Dendritic cell treated with granulocyte-macrophage colony-stimulating factor and Interleukin-4, amounts not matched to agents 40 ng/mL and 50 ng/mL, for 4 days (primary cell): ENCODE measurements around the gene CLRN3.

ENCODE experiments used
- H3K27ac Mint-ChIP-seq: one replicate; pipeline ENCODE4 v1.8.0; 2022; ENCODE audit warnings: mild to moderate bottlenecking, mixed read lengths
- H3K27me3 Mint-ChIP-seq: one replicate; pipeline ENCODE4 v1.8.0; 2022; ENCODE audit warnings: mild to moderate bottlenecking, mixed read lengths
- H3K36me3 Mint-ChIP-seq: one replicate; pipeline ENCODE4 v1.8.0; 2022; ENCODE audit warnings: low read depth, mixed read lengths
- H3K4me1 Mint-ChIP-seq: one replicate; pipeline ENCODE4 v1.8.0; 2022; ENCODE audit warnings: low read depth, mixed read lengths
- H3K4me3 Mint-ChIP-seq: one replicate; pipeline ENCODE4 v1.8.0; 2022; ENCODE audit warnings: mild to moderate bottlenecking, moderate library complexity, mixed read lengths
- H3K9me3 Mint-ChIP-seq: one replicate; pipeline ENCODE4 v1.8.0; 2022; ENCODE audit warnings: mixed read lengths
- intact Hi-C: fragments of 100-400 bp; cut with micrococcal nuclease; formaldehyde crosslinking; loops from one replicate; pipeline ENCODE4 v1.15.0; 2022

The CLRN3 gene

DNA sequence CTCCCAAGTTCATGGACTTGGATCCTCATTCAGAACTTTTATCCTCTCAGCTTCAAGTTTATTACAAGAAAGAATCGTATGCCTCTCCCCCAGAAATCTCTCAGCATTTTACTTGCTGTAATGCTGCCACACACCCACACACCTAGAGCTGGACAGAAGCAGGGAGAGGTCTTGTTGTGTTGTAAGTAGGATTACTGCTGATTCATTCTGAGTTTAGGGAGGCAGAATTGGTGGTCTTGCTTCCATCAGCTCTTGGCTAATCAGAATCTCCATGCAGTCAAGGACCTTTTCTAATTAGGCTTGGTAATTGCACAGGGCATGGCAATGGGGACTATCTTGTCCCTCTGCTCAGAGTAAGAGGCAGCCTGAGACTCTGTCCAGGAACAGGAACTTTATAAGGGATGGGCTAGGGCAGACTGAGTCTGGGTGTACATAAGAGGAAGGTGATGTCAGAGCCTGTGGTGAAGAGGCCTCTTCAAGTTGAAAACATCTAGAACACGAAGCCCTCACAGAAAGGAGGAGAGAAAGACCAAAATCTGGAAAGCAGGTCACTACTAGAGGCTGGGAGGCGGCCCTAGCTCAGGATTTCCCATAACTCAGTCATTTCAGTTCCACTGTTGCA is 7.1 kb upstream of the CLRN3 start:
- H3K27me3 Mint-ChIP-seq, result no peaks in the 10 kb centered on the region
- peaks cover 20% of the 10 kb centered on the region for H3K4me1 Mint-ChIP-seq
- H3K36me3 Mint-ChIP-seq, result no peaks in the 10 kb centered on the region
- no peak overlapping the region for H3K4me3 Mint-ChIP-seq
- no peaks in the 10 kb centered on the region for H3K9me3 Mint-ChIP-seq
- peak overlapping the region; percentile 58 for H3K27ac Mint-ChIP-seq
- intact Hi-C loops, result no loop called here

- H3K4me3 Mint-ChIP-seq, result no peak overlapping the region
- no peaks in the 10 kb centered on the region for H3K27me3 Mint-ChIP-seq
- no peaks in the 10 kb centered on the region for H3K36me3 Mint-ChIP-seq
- no peaks in the 10 kb centered on the region for H3K9me3 Mint-ChIP-seq
- H3K4me1 Mint-ChIP-seq, result peaks cover 20% of the 10 kb centered on the region
- no peak overlapping the region for H3K27ac Mint-ChIP-seq
- intact Hi-C loops, result no loop called here
These were observed 4.4 kb upstream of the CLRN3 start for GRCh38 chr10:127897177-127897576.

- H3K9me3 Mint-ChIP-seq, result no peaks in the 10 kb centered on the region
- H3K27ac Mint-ChIP-seq, result no peak overlapping the region
- no peak overlapping the region for H3K4me3 Mint-ChIP-seq
- intact Hi-C loops, result no loop called here
- no peaks in the 10 kb centered on the region for H3K36me3 Mint-ChIP-seq
- H3K27me3 Mint-ChIP-seq, result no peaks in the 10 kb centered on the region
- H3K4me1 Mint-ChIP-seq, result peaks cover 20% of the 10 kb centered on the region
These were observed 3.8 kb upstream of the CLRN3 start for GRCh38 chr10:127896590-127896989.

GRCh38 chr10:127894146-127894545 is 1.4 kb upstream of the CLRN3 start:
- no peak overlapping the region for H3K4me3 Mint-ChIP-seq
- H3K36me3 Mint-ChIP-seq, result no peaks in the 10 kb centered on the region
- H3K4me1 Mint-ChIP-seq, result peaks cover 26% of the 10 kb centered on the region
- no peaks in the 10 kb centered on the region for H3K27me3 Mint-ChIP-seq
- H3K9me3 Mint-ChIP-seq, result no peaks in the 10 kb centered on the region
- no peak overlapping the region for H3K27ac Mint-ChIP-seq
- intact Hi-C loops, result no loop called here

DNA sequence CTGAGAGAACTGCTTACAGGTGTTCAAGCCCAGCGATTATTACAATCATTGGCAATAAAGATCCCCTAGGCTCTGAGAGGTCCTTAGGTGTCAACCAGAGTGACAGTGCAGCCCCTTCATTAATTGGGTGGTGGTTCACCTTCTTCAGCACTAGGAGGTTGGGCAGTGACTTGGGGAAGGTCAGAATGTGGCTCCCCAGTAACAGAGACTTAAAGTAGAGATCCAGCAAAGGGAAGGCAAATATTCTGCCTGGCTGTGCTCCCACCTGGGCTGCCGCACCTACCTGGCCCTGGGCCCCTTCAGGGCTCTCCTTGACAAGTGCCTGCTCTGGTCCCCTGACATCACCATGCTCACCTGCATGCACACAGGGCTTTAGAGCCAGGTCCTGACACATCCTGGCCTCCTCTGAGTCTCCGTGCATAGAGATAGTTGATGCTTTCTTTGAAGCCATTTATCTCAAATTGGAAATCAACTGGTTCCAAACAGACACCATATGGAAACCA is 1.9 kb downstream of the CLRN3 start:
- intact Hi-C loops, result no loop called here
- no peak overlapping the region for H3K27ac Mint-ChIP-seq
- H3K27me3 Mint-ChIP-seq, result no peaks in the 10 kb centered on the region
- peaks cover 51% of the 10 kb centered on the region for H3K4me1 Mint-ChIP-seq
- H3K9me3 Mint-ChIP-seq, result no peaks in the 10 kb centered on the region
- no peaks in the 10 kb centered on the region for H3K36me3 Mint-ChIP-seq
- no peak overlapping the region for H3K4me3 Mint-ChIP-seq

- Mint-ChIP-seq H3K4me3 (no peak overlapping the region), H3K9me3 (no peaks in the 10 kb centered on the region), H3K4me1 (peaks cover 56% of the 10 kb centered on the region), H3K27ac (peak overlapping the region; percentile 81), H3K27me3 (no peaks in the 10 kb centered on the region), H3K36me3 (no peaks in the 10 kb centered on the region)
- intact Hi-C loops, result no loop called here
These were observed 2.5 kb downstream of the CLRN3 start for GRCh38 chr10:127890216-127890615.

DNA sequence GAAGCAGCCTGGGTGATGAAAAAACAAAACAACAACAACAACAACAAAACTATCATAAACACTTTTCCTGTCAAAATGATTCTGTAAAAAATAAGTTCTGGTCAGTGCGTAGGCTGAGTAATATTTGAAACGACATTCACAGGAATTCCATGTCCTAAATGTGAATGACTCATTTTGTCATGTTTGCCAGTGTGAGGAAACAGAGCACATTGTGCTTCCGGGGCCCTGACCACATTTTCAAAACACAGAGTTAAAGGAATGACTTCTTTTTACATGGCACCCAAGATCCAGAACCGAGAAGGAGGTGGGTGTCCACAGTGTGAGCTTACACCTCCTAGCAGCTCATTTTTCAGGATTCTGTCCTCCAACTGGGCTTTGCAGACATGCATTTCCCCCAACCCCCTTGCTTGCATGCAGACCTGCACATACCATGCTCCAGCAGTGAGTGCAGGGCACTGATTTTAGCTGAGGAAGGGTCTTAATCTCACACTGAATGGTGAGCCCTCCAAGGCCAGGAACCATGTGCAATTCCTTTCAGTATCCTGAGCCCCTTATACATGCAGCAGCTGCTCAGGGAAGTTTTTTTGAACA is 3.0 kb downstream of the CLRN3 start:
- Mint-ChIP-seq H3K27me3 (no peaks in the 10 kb centered on the region), H3K4me1 (peaks cover 61% of the 10 kb centered on the region), H3K36me3 (no peaks in the 10 kb centered on the region), H3K27ac (peak overlapping the region; percentile 81), H3K4me3 (no peak overlapping the region), H3K9me3 (no peaks in the 10 kb centered on the region)
- intact Hi-C loops, result no loop called here

- H3K36me3 Mint-ChIP-seq, result no peaks in the 10 kb centered on the region
- peak overlapping the region; percentile 81 for H3K27ac Mint-ChIP-seq
- H3K4me1 Mint-ChIP-seq, result peaks cover 71% of the 10 kb centered on the region
- no peak overlapping the region for H3K4me3 Mint-ChIP-seq
- no peaks in the 10 kb centered on the region for H3K9me3 Mint-ChIP-seq
- H3K27me3 Mint-ChIP-seq, result no peaks in the 10 kb centered on the region
- intact Hi-C loops, result no loop called here
These were observed 4.0 kb downstream of the CLRN3 start for GRCh38 chr10:127888521-127889312.

- H3K9me3 Mint-ChIP-seq, result no peaks in the 10 kb centered on the region
- H3K4me1 Mint-ChIP-seq, result peaks cover 80% of the 10 kb centered on the region
- H3K36me3 Mint-ChIP-seq, result no peaks in the 10 kb centered on the region
- intact Hi-C loops, result no loop called here
- no peaks in the 10 kb centered on the region for H3K27me3 Mint-ChIP-seq
- peak overlapping the region; percentile 81 for H3K27ac Mint-ChIP-seq
- H3K4me3 Mint-ChIP-seq, result no peak overlapping the region
These were observed 5.0 kb downstream of the CLRN3 start for GRCh38 chr10:127887541-127888415.

GRCh38 chr10:127886371-127887051 is 6.2 kb downstream of the CLRN3 start:
- no peaks in the 10 kb centered on the region for H3K9me3 Mint-ChIP-seq
- no peaks in the 10 kb centered on the region for H3K36me3 Mint-ChIP-seq
- peak overlapping the region; percentile 7 for H3K27ac Mint-ChIP-seq
- peaks cover 93% of the 10 kb centered on the region for H3K4me1 Mint-ChIP-seq
- intact Hi-C loops, result no loop called here
- no peaks in the 10 kb centered on the region for H3K27me3 Mint-ChIP-seq
- H3K4me3 Mint-ChIP-seq, result no peak overlapping the region

- Mint-ChIP-seq H3K4me3 (no peak overlapping the region), H3K9me3 (no peaks in the 10 kb centered on the region), H3K4me1 (peaks cover 92% of the 10 kb centered on the region), H3K36me3 (no peaks in the 10 kb centered on the region), H3K27me3 (no peaks in the 10 kb centered on the region), H3K27ac (peak overlapping the region; percentile 45)
- intact Hi-C loops, result no loop called here
These were observed 8.2 kb downstream of the CLRN3 start for GRCh38 chr10:127884501-127884900.

GRCh38 chr10:127883516-127883915 is 9.2 kb downstream of the CLRN3 start:
- Mint-ChIP-seq H3K36me3 (no peaks in the 10 kb centered on the region), H3K4me1 (peaks cover 92% of the 10 kb centered on the region), H3K27me3 (no peaks in the 10 kb centered on the region), H3K27ac (peak overlapping the region; percentile 81), H3K4me3 (no peak overlapping the region), H3K9me3 (no peaks in the 10 kb centered on the region)
- intact Hi-C loops, result loop anchor here (1.0 kb wide), 1 partner anchor 181 kb away; no protein-coding TSS in a partner anchor

GRCh38 chr10:127882801-127883459 is 9.8 kb downstream of the CLRN3 start:
- Mint-ChIP-seq H3K27me3 (no peaks in the 10 kb centered on the region), H3K9me3 (no peaks in the 10 kb centered on the region), H3K4me3 (no peak overlapping the region), H3K4me1 (peaks cover 92% of the 10 kb centered on the region), H3K36me3 (no peaks in the 10 kb centered on the region), H3K27ac (peak overlapping the region; percentile 81)
- intact Hi-C loops, result loop anchor here (1.0 kb wide), 1 partner anchor 181 kb away; no protein-coding TSS in a partner anchor
